Upper lobe of right lung (tissue), 1 donor: Measurements from ENCODE around the gene TMEM238L. TPM values are rescaled to one million over a fixed set of nuclear protein-coding genes. Genes with fewer than 3 reads are reported as not detected.
A peak's percentile ranks its signal among the peaks of the same experiment; 100 is the strongest.

Experiments used
- ATAC-seq: fragments of 200-7000 bp; cut with Tn5 transposase; one replicate; pipeline ENCODE4 v1.9.1; 2020; ENCODE audit warnings: mild to moderate bottlenecking, moderate library complexity
- DNase-seq: peaks from one replicate; pipeline ENCODE4 v3.0.0-alpha.2; 2020
- H3K27ac ChIP-seq: fragments of 200-600 bp; one replicate; pipeline ENCODE4 v1.8.0; 2022
- H3K27me3 ChIP-seq: fragments of 200-600 bp; one replicate; pipeline ENCODE4 v1.8.0; 2022; ENCODE audit warnings: mild to moderate bottlenecking
- H3K36me3 ChIP-seq: fragments of 200-600 bp; one replicate; pipeline ENCODE4 v1.8.0; 2022
- H3K4me1 ChIP-seq: fragments of 200-600 bp; one replicate; pipeline ENCODE4 v1.8.0; 2022
- H3K4me3 ChIP-seq: fragments of 200-600 bp; one replicate; pipeline ENCODE4 v1.8.0; 2022; ENCODE audit warnings: mild to moderate bottlenecking
- H3K9me3 ChIP-seq: fragments of 200-600 bp; one replicate; pipeline ENCODE4 v1.8.0; 2022
- intact Hi-C: fragments of 100-400 bp; cut with DNase I; formaldehyde crosslinking; loops from one replicate; pipeline ENCODE4 v1.11.0; 2022
- total RNA-seq: library from RNA; stranded (reverse); fragmentation: NEBNext Ultra II Directional; extraction: Animal tissue kit (Norgen Biotek cat#: 25700); gene quantifications from one replicate; pipeline ENCODE4 v1.2.1, GENCODE V29; 2021
- TF ChIP-seq, protein P1 (sequence below): fragments of 200-600 bp; IDR thresholded peaks from one replicate; pipeline ENCODE4 v1.8.0; 2022; ENCODE audit warnings: antibody characterized with exemption
- donor health status: DM: no; HTN: yes; CAD: no; lungs with severe emphysema.

Gene TMEM238L
- total RNA-seq, 1 donor from 2014 or later = not detected

DNA sequence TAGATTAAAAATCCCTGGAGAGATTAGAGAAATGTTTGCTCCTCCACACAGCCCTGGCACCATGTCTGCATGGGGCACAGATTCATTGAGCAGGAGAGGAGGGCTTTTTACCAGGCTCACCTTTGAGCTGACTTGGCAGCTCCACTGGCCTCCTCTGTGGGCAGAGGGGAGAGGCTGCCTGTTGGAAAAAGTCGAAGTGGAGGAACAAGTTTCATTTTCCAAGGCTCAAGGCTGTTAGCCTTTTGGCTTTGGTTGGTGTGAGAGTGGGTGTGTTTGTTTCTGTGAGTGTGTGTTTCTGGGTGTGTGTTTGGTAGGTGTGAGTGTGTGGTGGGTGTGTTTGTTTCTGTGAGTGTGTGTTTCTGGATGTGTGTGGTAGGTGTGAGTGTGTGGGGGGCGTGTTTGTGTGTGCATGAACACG, 5.6 kb downstream of the TMEM238L start:
- intact Hi-C loops = no loop called here
- ATAC-seq = peak; percentile 45
- H3K27ac ChIP-seq = no peak overlapping the region
- no peaks in the 10 kb centered on the region for H3K4me1 ChIP-seq
- TF ChIP-seq, protein P1, sequence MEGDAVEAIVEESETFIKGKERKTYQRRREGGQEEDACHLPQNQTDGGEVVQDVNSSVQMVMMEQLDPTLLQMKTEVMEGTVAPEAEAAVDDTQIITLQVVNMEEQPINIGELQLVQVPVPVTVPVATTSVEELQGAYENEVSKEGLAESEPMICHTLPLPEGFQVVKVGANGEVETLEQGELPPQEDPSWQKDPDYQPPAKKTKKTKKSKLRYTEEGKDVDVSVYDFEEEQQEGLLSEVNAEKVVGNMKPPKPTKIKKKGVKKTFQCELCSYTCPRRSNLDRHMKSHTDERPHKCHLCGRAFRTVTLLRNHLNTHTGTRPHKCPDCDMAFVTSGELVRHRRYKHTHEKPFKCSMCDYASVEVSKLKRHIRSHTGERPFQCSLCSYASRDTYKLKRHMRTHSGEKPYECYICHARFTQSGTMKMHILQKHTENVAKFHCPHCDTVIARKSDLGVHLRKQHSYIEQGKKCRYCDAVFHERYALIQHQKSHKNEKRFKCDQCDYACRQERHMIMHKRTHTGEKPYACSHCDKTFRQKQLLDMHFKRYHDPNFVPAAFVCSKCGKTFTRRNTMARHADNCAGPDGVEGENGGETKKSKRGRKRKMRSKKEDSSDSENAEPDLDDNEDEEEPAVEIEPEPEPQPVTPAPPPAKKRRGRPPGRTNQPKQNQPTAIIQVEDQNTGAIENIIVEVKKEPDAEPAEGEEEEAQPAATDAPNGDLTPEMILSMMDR = no peak
- H3K4me3 ChIP-seq = no peak overlapping the region
- no peaks in the 10 kb centered on the region for H3K27me3 ChIP-seq
- DNase-seq = no peak
- no peaks in the 10 kb centered on the region for H3K36me3 ChIP-seq
- H3K9me3 ChIP-seq = no peaks in the 10 kb centered on the region

GRCh38 chr17:10797476-10798328, 6.2 kb downstream of the TMEM238L start:
- TF ChIP-seq, protein P1 = no peak
- Histone ChIP-seq H3K27me3 (no peaks in the 10 kb centered on the region), H3K4me1 (no peaks in the 10 kb centered on the region), H3K36me3 (no peaks in the 10 kb centered on the region), H3K4me3 (no peak overlapping the region), H3K9me3 (no peaks in the 10 kb centered on the region), H3K27ac (no peak overlapping the region)
- intact Hi-C loops = no loop called here
- DNase-seq (no peak), ATAC-seq (peak; percentile 13)

- H3K27ac ChIP-seq = no peak overlapping the region
These were observed 10.1 kb downstream of the TMEM238L start for GRCh38 chr17:10793816-10794215.

GRCh38 chr17:10793256-10793655, 10.6 kb downstream of the TMEM238L start:
- ATAC-seq = no peak
- H3K27ac ChIP-seq = no peak overlapping the region
- TF ChIP-seq, protein P1 = no peak
- DNase-seq = no peak
- no peak overlapping the region for H3K4me3 ChIP-seq
- no peaks in the 10 kb centered on the region for H3K4me1 ChIP-seq
- no peaks in the 10 kb centered on the region for H3K36me3 ChIP-seq
- intact Hi-C loops = no loop called here
- H3K27me3 ChIP-seq = no peaks in the 10 kb centered on the region
- H3K9me3 ChIP-seq = no peaks in the 10 kb centered on the region

More at GRCh38 chr17:10793816-10794215, 10.1 kb downstream of the TMEM238L start:
- intact Hi-C loops = no loop called here
- Histone ChIP-seq H3K9me3 (no peaks in the 10 kb centered on the region), H3K4me1 (no peaks in the 10 kb centered on the region), H3K27me3 (no peaks in the 10 kb centered on the region), H3K36me3 (no peaks in the 10 kb centered on the region), H3K4me3 (no peak overlapping the region)
- DNase-seq (no peak), ATAC-seq (no peak)
- TF ChIP-seq, protein P1 = no peak

GRCh38 chr17:10792151-10792550, 11.7 kb downstream of the TMEM238L start:
- no peak overlapping the region for H3K4me3 ChIP-seq
- H3K27me3 ChIP-seq = no peaks in the 10 kb centered on the region
- DNase-seq (no peak), ATAC-seq (peak; percentile 56)
- H3K9me3 ChIP-seq = no peaks in the 10 kb centered on the region
- intact Hi-C loops = no loop called here
- H3K4me1 ChIP-seq = no peaks in the 10 kb centered on the region
- TF ChIP-seq, protein P1 = no peak
- H3K36me3 ChIP-seq = no peaks in the 10 kb centered on the region
- H3K27ac ChIP-seq = no peak overlapping the region
